K562 (cell line): Measurements from ENCODE around the gene ARHGAP23. TPM values are rescaled to one million over a fixed set of nuclear protein-coding genes. Genes with fewer than 3 reads are reported as not detected.
A peak's percentile ranks its signal among the peaks of the same experiment; 100 is the strongest.

Source experiments
- CXXC5 ChIP-seq: fragments of 250-450 bp; sonication (Bioruptor Pico); IDR thresholded peaks from 2 replicates; pipeline ENCODE4 v1.8.0; 2022; ENCODE audit warnings: inconsistent platforms, mild to moderate bottlenecking, moderate library complexity
- DNMT1 ChIP-seq: fragments of 450-650 bp; IDR thresholded peaks from 2 replicates; pipeline ENCODE4 v1.6.1; 2016; ENCODE audit warnings: antibody characterized with exemption, mild to moderate bottlenecking
- GATA2 ChIP-seq: sonication (generic); formaldehyde crosslinking; IDR thresholded peaks from 2 replicates; pipeline ENCODE4 v1.4.0; 2020; ENCODE audit warnings: mild to moderate bottlenecking, missing genetic modification reagents
- MXI1 ChIP-seq: IDR thresholded peaks from 2 replicates; pipeline ENCODE4 v1.6.1; 2011; ENCODE audit warnings: low read depth, mild to moderate bottlenecking, improper control_type of control experiment, low read length
- NR2C1 ChIP-seq, 2 experiments: fragments of 450-650 bp; IDR thresholded peaks; 2 replicates each; pipeline ENCODE4 v1.6.1; 2017; ENCODE audit warnings: mild to moderate bottlenecking in 2 of 2, antibody characterized with exemption in 1 of 2, inconsistent platforms in 1 of 2, missing compliant biosample characterization in 1 of 2, missing genetic modification characterization in 1 of 2
- NRF1 ChIP-seq, 2 experiments: fragments of 450-650 bp; IDR thresholded peaks in 1 of 2; conservative IDR thresholded peaks in 1 of 2; 2 replicates each; pipeline ENCODE4 v1.6.1; 2014; ENCODE audit warnings: mild to moderate bottlenecking in 2 of 2
- PHF21A ChIP-seq: fragments of 450-650 bp; IDR thresholded peaks from 2 replicates; pipeline ENCODE4 v1.6.1; 2017; ENCODE audit warnings: low read depth, borderline replicate concordance
- POLR2AphosphoS2 ChIP-seq: IDR thresholded peaks from 2 replicates; pipeline ENCODE4 v1.6.1; 2012; ENCODE audit warnings: low read length, improper control_type of control experiment
- RB1 ChIP-seq: fragments of 450-650 bp; IDR thresholded peaks from 2 replicates; pipeline ENCODE4 v1.6.1; 2017; ENCODE audit warnings: low read depth, mild to moderate bottlenecking
- SPI1 ChIP-seq: IDR thresholded peaks from 2 replicates; pipeline ENCODE4 v1.6.1; 2011; ENCODE audit warnings: low read depth, low read length, control low read depth, borderline replicate concordance
- ZNF408 ChIP-seq: fragments of 250-450 bp; sonication (Bioruptor Pico); IDR thresholded peaks from 2 replicates; pipeline ENCODE4 v1.4.0; 2020; ENCODE audit warnings: low read depth, mild to moderate bottlenecking, moderate library complexity
- ZNF41 ChIP-seq: fragments of 250-450 bp; sonication (Bioruptor Pico); conservative IDR thresholded peaks from 2 replicates; pipeline ENCODE4 v1.4.0; 2020; ENCODE audit warnings: mild to moderate bottlenecking
- polyA plus RNA-seq, 8 experiments: library from polyadenylated mRNA; depleted of rRNA in 4 of 8; stranded (reverse) in 5 of 8; unstranded in 3 of 8; fragments of >200 nt; fragmentation: Nextera tagmentation in 2 of 8; fragmentation: Illumina TruSeq in 1 of 8; extraction: Ambion mirVana in 2 of 8; extraction: Trizol in 1 of 8; gene quantifications; 2 replicates each; pipeline versions ENCODE4 v1.2.1 to v1.2.3, GENCODE V29; 2011 to 2014; ENCODE audit warnings: inconsistent platforms in 1 of 8, missing spikeins in 1 of 8
- total RNA-seq, 7 experiments: library from RNA; depleted of rRNA in 6 of 7; stranded (reverse); fragments of >200 nt in 6 of 7; fragmentation: Illumina TruSeq in 2 of 7; extraction: Trizol in 2 of 7; gene quantifications; 2 replicates each; pipeline versions ENCODE4 v1.2.1 to v1.2.3, GENCODE V29; 2011 to 2021; ENCODE audit warnings: low replicate concordance in 1 of 7
- TF ChIP-seq, protein P1 (sequence below), 2 experiments: IDR thresholded peaks; 2 replicates each; pipeline ENCODE4 v1.6.1; 2012; ENCODE audit warnings: improper control_type of control experiment in 2 of 2, low read depth in 2 of 2, low read length in 2 of 2, borderline replicate concordance in 1 of 2
- TF ChIP-seq, protein P2 (sequence below): fragments of 250-450 bp; sonication (Bioruptor Pico); IDR thresholded peaks from 2 replicates; pipeline ENCODE4 v1.5.0; 2022; ENCODE audit warnings: mild to moderate bottlenecking
- TF ChIP-seq, protein P3 (sequence below), 2 experiments: IDR thresholded peaks; 2 replicates each; pipeline ENCODE4 v1.6.1; 2011; ENCODE audit warnings: borderline replicate concordance in 1 of 2, control low read depth in 1 of 2, low read depth in 1 of 2, low read length in 1 of 2, mild to moderate bottlenecking in 1 of 2, mixed read lengths in 1 of 2, moderate library complexity in 1 of 2; ENCODE audit not compliant: insufficient read depth in 1 of 2, insufficient read length in 1 of 2, poor library complexity in 1 of 2, severe bottlenecking in 1 of 2; ENCODE audit errors: extremely low read depth in 1 of 2
- TF ChIP-seq, protein P4 (sequence below): sonication (generic); formaldehyde crosslinking; IDR thresholded peaks from 2 replicates; pipeline ENCODE4 v1.8.0; 2023; ENCODE audit warnings: mild to moderate bottlenecking, missing genetic modification reagents

Gene ARHGAP23
- total and polyA plus RNA-seq, 9 of the 15 experiments (the other 6 are each of a cell fraction or from before 2014, with no cell fraction given): 0.01 to 2.7 (median 0.70) TPM

DNA sequence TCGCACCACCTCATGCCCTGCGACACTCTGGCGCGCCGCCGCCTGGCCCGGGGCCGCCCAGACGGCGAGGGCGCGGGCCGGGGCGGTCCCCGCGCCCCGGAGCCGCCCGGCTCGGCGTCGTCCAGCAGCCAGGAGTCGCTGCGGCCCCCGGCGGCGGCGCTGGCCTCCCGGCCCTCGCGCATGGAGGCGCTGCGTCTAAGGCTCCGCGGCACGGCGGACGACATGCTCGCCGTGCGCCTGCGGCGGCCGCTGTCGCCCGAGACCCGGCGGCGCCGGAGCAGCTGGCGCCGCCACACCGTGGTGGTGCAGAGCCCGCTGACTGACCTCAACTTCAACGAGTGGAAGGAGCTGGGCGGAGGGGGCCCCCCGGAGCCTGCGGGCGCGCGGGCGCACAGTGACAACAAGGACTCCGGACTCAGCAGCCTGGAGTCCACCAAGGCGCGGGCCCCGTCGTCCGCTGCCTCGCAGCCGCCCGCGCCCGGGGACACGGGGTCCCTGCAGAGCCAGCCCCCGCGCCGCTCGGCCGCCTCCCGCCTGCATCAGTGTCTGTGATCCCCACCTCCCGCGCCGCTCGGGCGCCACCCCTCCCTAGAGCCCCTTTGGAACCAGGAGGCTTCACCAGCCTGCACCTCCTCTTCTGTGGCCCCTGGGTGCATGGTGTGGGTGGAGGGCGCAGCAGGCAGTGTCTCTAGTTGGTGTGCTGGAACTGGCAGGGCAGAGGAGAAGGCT lies 82.3 kb downstream of the ARHGAP23 start (continued):
- no peak for TF ChIP-seq ZNF408 (CRISPR knock-in tag)
- TF ChIP-seq, protein P1, sequence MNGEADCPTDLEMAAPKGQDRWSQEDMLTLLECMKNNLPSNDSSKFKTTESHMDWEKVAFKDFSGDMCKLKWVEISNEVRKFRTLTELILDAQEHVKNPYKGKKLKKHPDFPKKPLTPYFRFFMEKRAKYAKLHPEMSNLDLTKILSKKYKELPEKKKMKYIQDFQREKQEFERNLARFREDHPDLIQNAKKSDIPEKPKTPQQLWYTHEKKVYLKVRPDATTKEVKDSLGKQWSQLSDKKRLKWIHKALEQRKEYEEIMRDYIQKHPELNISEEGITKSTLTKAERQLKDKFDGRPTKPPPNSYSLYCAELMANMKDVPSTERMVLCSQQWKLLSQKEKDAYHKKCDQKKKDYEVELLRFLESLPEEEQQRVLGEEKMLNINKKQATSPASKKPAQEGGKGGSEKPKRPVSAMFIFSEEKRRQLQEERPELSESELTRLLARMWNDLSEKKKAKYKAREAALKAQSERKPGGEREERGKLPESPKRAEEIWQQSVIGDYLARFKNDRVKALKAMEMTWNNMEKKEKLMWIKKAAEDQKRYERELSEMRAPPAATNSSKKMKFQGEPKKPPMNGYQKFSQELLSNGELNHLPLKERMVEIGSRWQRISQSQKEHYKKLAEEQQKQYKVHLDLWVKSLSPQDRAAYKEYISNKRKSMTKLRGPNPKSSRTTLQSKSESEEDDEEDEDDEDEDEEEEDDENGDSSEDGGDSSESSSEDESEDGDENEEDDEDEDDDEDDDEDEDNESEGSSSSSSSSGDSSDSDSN (IDR thresholded peaks at IDR 0.05; ENCODE audit: borderline replicate concordance in 1 of 2, low read depth in 2 of 2, low read length in 2 of 2): peak; percentile 72 to 89; a peak in 3 of 4 replicates
- no peak for TF ChIP-seq NR2C1 (IDR thresholded peaks at IDR 0.05)
- no peak for TF ChIP-seq NR2C1 (tag; IDR thresholded peaks at IDR 0.05)
- TF ChIP-seq SPI1: no peak
- TF ChIP-seq ZNF41: no peak
- TF ChIP-seq GATA2 (CRISPR knock-in tag): no peak
- TF ChIP-seq, protein P2, sequence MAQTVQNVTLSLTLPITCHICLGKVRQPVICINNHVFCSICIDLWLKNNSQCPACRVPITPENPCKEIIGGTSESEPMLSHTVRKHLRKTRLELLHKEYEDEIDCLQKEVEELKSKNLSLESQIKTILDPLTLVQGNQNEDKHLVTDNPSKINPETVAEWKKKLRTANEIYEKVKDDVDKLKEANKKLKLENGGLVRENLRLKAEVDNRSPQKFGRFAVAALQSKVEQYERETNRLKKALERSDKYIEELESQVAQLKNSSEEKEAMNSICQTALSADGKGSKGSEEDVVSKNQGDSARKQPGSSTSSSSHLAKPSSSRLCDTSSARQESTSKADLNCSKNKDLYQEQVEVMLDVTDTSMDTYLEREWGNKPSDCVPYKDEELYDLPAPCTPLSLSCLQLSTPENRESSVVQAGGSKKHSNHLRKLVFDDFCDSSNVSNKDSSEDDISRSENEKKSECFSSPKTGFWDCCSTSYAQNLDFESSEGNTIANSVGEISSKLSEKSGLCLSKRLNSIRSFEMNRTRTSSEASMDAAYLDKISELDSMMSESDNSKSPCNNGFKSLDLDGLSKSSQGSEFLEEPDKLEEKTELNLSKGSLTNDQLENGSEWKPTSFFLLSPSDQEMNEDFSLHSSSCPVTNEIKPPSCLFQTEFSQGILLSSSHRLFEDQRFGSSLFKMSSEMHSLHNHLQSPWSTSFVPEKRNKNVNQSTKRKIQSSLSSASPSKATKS: no peak
- TF ChIP-seq CXXC5 (CRISPR knock-in tag): peak; percentile 43
- no peak; the same call in 1 of the 2 replicates for TF ChIP-seq RB1
- TF ChIP-seq MXI1: no peak
- no peak for TF ChIP-seq DNMT1
- peak in 1 of 2 experiments; percentile 55; a peak in 2 of 4 replicates for TF ChIP-seq NRF1 (conservative IDR thresholded peaks at IDR 0.05 in 1 of 2, IDR thresholded peaks at IDR 0.05 in 1 of 2)
- no peak for TF ChIP-seq PHF21A
- TF ChIP-seq, protein P3, sequence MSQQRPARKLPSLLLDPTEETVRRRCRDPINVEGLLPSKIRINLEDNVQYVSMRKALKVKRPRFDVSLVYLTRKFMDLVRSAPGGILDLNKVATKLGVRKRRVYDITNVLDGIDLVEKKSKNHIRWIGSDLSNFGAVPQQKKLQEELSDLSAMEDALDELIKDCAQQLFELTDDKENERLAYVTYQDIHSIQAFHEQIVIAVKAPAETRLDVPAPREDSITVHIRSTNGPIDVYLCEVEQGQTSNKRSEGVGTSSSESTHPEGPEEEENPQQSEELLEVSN (IDR thresholded peaks at IDR 0.05; ENCODE audit: borderline replicate concordance in 1 of 2, extremely low read depth in 1 of 2, insufficient read depth in 1 of 2, insufficient read length in 1 of 2, low read depth in 1 of 2, low read length in 1 of 2, poor library complexity in 1 of 2, severe bottlenecking in 1 of 2): peak; percentile 2 to 71
- TF ChIP-seq, protein P4, sequence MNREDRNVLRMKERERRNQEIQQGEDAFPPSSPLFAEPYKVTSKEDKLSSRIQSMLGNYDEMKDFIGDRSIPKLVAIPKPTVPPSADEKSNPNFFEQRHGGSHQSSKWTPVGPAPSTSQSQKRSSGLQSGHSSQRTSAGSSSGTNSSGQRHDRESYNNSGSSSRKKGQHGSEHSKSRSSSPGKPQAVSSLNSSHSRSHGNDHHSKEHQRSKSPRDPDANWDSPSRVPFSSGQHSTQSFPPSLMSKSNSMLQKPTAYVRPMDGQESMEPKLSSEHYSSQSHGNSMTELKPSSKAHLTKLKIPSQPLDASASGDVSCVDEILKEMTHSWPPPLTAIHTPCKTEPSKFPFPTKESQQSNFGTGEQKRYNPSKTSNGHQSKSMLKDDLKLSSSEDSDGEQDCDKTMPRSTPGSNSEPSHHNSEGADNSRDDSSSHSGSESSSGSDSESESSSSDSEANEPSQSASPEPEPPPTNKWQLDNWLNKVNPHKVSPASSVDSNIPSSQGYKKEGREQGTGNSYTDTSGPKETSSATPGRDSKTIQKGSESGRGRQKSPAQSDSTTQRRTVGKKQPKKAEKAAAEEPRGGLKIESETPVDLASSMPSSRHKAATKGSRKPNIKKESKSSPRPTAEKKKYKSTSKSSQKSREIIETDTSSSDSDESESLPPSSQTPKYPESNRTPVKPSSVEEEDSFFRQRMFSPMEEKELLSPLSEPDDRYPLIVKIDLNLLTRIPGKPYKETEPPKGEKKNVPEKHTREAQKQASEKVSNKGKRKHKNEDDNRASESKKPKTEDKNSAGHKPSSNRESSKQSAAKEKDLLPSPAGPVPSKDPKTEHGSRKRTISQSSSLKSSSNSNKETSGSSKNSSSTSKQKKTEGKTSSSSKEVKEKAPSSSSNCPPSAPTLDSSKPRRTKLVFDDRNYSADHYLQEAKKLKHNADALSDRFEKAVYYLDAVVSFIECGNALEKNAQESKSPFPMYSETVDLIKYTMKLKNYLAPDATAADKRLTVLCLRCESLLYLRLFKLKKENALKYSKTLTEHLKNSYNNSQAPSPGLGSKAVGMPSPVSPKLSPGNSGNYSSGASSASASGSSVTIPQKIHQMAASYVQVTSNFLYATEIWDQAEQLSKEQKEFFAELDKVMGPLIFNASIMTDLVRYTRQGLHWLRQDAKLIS (CRISPR knock-in tag): no peak
- no peak for TF ChIP-seq POLR2AphosphoS2
